Measurements from ENCODE around the gene GPR137.

GPR137 gene

DNA sequence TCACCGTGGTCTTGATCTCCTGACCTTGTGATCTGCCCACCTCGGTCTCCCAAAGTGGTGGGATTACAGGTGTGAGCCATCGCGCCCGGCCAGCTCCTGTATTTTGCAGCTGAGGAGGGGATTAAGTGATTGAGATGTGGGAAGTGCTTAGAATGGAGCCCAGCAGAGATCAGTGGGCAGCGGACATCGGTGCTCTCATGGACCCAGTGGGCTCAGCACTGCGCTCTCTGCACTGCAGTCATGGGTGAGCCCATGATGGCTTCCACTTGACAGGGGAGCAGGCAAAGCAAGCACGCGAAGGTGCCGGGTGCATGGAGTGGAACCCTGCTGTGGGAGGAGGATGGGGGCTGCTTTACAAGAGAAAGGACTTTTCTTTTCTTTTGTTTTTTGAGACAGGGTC, 45.2 kb downstream of the GPR137 start:
- no peak overlapping the region for H3K4me2 ChIP-seq (ENCODE audit: low read length)

DNA sequence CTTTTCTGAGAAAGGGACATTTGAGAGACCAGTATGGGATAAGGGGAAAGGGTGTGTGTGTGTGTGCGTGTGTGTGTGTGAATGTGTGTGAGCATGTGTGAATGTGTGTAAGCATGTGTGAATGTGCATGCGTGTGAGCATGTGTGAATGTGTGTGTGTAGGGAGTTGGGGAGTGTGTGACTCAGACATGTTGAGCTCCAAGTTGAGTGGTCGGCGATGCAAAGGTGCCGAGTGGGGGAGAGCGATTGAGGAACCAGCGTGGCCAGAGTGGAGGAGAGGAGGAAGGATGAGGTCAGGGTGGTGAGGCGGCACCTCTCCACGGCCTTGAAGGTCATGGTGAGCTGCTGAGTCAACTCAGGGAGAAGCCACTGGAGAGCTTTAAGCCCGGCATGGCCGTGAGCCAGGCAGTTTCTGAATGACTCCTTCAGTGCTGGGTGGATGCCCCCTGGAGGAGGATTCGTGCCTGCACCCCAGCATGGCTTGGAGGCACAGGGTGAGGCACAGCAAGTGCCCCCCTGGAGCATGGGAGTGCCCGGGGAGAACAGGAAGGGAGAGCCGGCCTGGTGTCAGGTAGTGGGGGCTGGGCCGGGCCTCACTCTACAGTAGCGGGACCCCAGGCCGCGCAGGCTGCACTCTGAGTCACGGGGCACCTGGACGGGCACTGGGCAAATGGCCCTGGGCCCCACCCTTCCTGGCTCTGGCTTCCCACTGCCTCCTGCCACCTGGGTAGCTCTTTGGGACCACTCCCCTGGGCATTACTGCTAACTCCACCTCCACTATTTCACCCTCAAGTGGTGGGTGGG, 46.1 kb downstream of the GPR137 start:
- Histone ChIP-seq H3F3A (ENCODE audit: control insufficient read depth, insufficient read depth) (peaks cover 11% of the 10 kb centered on the region), H3K9me3 (ENCODE audit: control insufficient read depth, insufficient read depth, low read length) (no peaks in the 10 kb centered on the region), H3K4me2 (ENCODE audit: low read length) (peak overlapping the region; percentile 48; the same call in 1 of the 2 replicates), H3K36me3 (ENCODE audit: control insufficient read depth, low read length) (peaks cover 6% of the 10 kb centered on the region; the same call in 1 of the 2 replicates), H3K4me1 (ENCODE audit: control insufficient read depth, low read length) (peaks cover 35% of the 10 kb centered on the region), H3K4me3 (ENCODE audit: low read length) (no peak overlapping the region), H4K20me1 (ENCODE audit: control insufficient read depth, insufficient read depth, low read depth, low read length) (peaks cover 3% of the 10 kb centered on the region; the same call in 1 of the 2 replicates), H3K9me2 (replicated peaks; ENCODE audit: control insufficient read depth, low read length) (no peaks in the 10 kb centered on the region), H3K27me3 (ENCODE audit: control insufficient read depth, low read length) (no peaks in the 10 kb centered on the region), H3K79me2 (ENCODE audit: control insufficient read depth, low read length) (no peaks in the 10 kb centered on the region), H3K27ac (ENCODE audit: low read depth, low read length) (no peak overlapping the region)
- TF ChIP-seq, protein P1, sequence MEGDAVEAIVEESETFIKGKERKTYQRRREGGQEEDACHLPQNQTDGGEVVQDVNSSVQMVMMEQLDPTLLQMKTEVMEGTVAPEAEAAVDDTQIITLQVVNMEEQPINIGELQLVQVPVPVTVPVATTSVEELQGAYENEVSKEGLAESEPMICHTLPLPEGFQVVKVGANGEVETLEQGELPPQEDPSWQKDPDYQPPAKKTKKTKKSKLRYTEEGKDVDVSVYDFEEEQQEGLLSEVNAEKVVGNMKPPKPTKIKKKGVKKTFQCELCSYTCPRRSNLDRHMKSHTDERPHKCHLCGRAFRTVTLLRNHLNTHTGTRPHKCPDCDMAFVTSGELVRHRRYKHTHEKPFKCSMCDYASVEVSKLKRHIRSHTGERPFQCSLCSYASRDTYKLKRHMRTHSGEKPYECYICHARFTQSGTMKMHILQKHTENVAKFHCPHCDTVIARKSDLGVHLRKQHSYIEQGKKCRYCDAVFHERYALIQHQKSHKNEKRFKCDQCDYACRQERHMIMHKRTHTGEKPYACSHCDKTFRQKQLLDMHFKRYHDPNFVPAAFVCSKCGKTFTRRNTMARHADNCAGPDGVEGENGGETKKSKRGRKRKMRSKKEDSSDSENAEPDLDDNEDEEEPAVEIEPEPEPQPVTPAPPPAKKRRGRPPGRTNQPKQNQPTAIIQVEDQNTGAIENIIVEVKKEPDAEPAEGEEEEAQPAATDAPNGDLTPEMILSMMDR (IDR thresholded peaks at IDR 0.05; ENCODE audit: low read depth, low read length, poor library complexity, severe bottlenecking), result peak; percentile 70
- no peak for TF ChIP-seq EZH2phosphoT487 (IDR thresholded peaks at IDR 0.05; ENCODE audit: borderline replicate concordance, low read length)

More for the DNA sequence above, 45.2 kb downstream of the GPR137 start:
- Histone ChIP-seq H3K36me3 (ENCODE audit: control insufficient read depth, low read length) (peaks cover 6% of the 10 kb centered on the region; the same call in 1 of the 2 replicates), H3F3A (ENCODE audit: control insufficient read depth, insufficient read depth) (peaks cover 11% of the 10 kb centered on the region), H3K9me2 (replicated peaks; ENCODE audit: control insufficient read depth, low read length) (no peaks in the 10 kb centered on the region), H3K27ac (ENCODE audit: low read depth, low read length) (no peak overlapping the region), H4K20me1 (ENCODE audit: control insufficient read depth, insufficient read depth, low read depth, low read length) (peaks cover 3% of the 10 kb centered on the region; the same call in 1 of the 2 replicates), H3K9me3 (ENCODE audit: control insufficient read depth, insufficient read depth, low read length) (no peaks in the 10 kb centered on the region), H3K79me2 (ENCODE audit: control insufficient read depth, low read length) (no peaks in the 10 kb centered on the region), H3K4me1 (ENCODE audit: control insufficient read depth, low read length) (peaks cover 27% of the 10 kb centered on the region), H3K27me3 (ENCODE audit: control insufficient read depth, low read length) (no peaks in the 10 kb centered on the region), H3K4me3 (ENCODE audit: low read length) (no peak overlapping the region)
- TF ChIP-seq, protein P1 (IDR thresholded peaks at IDR 0.05; ENCODE audit: low read depth, low read length, poor library complexity, severe bottlenecking), result no peak
- no peak for TF ChIP-seq EZH2phosphoT487 (IDR thresholded peaks at IDR 0.05; ENCODE audit: borderline replicate concordance, low read length)

DNA sequence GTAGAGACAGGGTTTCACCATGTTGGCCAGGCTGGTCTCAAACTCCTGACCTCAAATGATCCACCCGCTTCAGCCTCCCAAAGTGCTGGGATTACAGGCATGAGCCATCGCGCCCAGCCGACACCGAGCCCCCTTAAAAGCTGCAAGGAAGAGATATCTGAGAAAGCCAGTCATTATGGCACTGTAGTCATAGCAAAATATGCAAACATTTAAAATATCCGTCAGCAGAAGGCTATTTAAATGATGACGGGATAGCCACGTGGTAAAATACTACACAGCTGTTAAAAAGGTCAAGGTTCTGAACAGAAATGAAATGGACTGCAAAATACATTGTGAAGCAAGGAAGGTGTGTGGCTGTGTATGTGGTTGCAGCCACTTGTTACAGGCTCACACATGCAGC, 47.9 kb downstream of the GPR137 start:
- Histone ChIP-seq H3K79me2 (ENCODE audit: control insufficient read depth, low read length) (peaks cover 5% of the 10 kb centered on the region), H3F3A (ENCODE audit: control insufficient read depth, insufficient read depth) (peaks cover 9% of the 10 kb centered on the region), H3K27ac (ENCODE audit: low read depth, low read length) (no peak overlapping the region), H3K9me2 (replicated peaks; ENCODE audit: control insufficient read depth, low read length) (no peaks in the 10 kb centered on the region), H3K4me1 (ENCODE audit: control insufficient read depth, low read length) (peaks cover 47% of the 10 kb centered on the region), H3K27me3 (ENCODE audit: control insufficient read depth, low read length) (no peaks in the 10 kb centered on the region), H3K36me3 (ENCODE audit: control insufficient read depth, low read length) (peaks cover 19% of the 10 kb centered on the region), H3K4me2 (ENCODE audit: low read length) (no peak overlapping the region), H4K20me1 (ENCODE audit: control insufficient read depth, insufficient read depth, low read depth, low read length) (peaks cover 3% of the 10 kb centered on the region; the same call in 1 of the 2 replicates), H3K9me3 (ENCODE audit: control insufficient read depth, insufficient read depth, low read length) (no peaks in the 10 kb centered on the region), H3K4me3 (ENCODE audit: low read length) (no peak overlapping the region)
- TF ChIP-seq, protein P1 (IDR thresholded peaks at IDR 0.05; ENCODE audit: low read depth, low read length, poor library complexity, severe bottlenecking), result no peak
- no peak for TF ChIP-seq EZH2phosphoT487 (IDR thresholded peaks at IDR 0.05; ENCODE audit: borderline replicate concordance, low read length)
